HTR-8/SVneo (cell line): ENCODE measurements around the gene PUM1.
A peak's percentile ranks its signal among the peaks of the same experiment; 100 is the strongest.

Experiments
- DNase-seq: peaks from one replicate; pipeline ENCODE4 v3.0.0; 2011; ENCODE audit warnings: low spot score, mixed read lengths; ENCODE audit not compliant: insufficient read length
- FAIRE-seq: peaks from 2 replicates; lab custom pipeline; 2011; peaks lifted over from hg19 to GRCh38; lab: Jason Lieb, UNC

Gene PUM1

DNA sequence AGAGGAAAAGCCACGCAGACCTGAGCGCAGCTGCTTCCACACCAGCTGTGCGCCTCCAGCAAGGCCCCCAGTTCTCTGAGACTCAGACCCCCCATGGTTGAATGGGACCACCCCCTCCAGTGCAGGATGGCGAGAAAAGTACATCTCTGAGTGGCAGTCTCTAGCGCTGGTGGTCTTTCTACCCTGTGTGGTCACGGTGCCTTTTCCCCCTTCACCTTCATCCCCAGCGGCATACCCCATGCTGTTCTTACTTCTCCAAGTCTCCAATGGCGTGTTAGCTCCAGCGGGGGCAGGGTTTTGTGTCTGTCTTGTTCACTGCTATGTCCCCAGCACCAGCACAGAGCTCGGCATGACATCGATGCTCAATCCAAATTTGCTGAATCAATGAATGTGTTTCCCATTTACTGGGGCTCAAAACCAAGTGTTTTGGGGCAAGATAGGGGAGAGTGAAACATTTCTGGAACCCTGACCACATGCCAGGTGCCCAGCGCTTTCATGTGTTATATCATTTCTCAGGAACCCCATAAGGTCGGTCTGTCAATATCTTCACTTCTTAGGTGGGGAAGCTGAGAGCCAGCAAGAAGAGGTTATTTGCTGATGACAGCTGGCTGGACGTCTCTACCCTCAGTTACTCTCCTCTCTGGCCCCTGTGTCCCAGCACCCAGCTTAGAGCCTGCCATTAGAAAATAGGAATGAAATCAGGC is 156.0 kb downstream of the PUM1 start:
- DNase-seq, result no peak
- FAIRE-seq, result no peak

DNA sequence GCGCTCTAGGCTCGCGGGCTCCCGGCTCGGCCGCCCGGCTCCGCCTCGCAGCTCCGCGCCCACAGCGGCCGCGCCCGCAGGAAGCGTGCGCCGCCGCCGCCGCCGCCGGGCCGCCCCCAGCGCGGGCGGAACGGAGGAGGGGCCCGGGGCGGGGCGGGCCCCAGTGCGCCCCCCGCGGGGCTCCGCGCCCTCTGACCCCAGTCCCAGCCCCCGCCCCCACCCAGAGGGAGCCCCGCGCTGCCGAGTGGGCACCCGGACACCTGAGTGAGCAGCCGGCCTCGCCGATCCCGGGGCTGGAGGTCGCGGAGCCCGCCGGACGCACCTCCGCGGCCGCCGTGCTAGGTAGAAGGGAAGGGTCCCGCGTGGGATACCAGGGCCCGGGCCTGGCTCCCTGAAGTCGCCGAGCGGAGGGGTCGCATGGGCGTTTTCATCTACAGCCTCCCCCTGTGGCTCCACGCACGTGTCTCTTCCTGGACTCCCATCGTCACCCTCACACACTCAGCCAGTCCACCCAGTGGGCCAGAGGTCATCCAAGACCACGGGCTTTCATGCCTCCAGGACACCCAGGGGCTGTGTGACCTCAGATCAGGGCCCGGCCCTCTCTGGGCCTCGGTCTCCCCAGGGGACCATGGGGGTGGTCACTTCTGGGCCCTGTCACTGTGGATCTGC is 156.7 kb downstream of the PUM1 start, which contains the start of gene SDC3:
Gene SDC3, minus strand, starts transcription at position 63 of the 669 bp plus-strand sequence. CDS start 172 bp downstream, outside the sequence.
- FAIRE-seq (no peak), DNase-seq (no peak)

DNA sequence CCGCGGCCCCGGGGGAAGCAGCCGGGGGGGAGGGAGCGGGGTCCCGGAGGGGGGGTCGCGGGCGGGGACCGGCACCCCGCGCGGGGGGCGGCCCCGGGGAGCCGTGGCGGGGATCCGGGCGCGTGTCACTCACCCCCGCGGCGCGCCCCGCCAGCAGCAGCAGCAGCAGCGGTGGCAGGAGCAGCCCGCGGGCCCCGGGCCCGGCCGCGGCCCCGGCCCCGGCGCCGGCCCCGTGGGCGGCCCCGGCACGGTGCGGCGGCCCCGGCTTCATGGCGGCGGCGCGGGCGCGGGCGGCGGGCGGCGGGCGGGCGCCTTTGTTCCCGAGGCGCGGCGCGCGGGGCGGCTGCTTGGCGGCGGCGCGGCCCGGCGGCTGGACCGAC is 157.2 kb downstream of the PUM1 start:
- DNase-seq, result no peak
- FAIRE-seq, result no peak

DNA sequence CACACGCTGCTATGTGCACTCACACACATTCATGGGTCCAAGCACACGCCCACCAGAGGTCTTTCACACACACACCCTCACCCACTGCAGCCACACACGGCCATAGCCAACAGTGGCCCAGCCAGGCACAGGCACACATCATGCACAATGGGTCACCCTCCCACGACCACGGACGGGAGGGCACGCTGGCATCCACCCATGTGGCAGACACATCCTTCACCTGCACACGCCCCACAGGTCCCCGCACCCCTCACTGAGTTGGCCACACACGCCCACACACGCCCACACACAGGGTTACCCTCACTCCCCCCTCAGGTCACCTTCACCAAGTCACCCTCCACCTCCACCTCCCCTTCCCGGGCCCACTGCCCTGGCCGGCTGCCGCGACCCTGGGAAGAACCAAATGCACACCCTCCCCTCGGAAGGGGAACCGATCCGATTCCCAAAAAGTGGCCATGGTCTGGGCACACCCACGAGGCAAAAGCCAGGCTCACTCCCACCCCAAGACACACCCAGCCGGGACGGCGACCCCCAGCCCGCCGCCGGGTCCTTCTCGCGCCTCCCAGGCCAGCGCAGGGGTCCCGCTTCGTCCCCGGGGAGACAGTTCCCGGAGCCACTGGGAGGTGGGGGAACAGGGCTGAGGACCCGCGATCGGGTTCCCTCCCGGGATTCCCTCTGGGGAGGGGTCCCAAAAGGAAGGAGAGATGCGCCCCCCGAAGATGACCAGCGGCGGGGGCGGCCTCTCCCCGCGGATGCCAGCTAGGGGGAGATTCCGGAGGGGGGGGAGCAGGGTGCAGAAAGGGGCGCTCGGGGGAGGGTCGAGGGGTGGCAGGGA is 157.8 kb downstream of the PUM1 start:
- DNase-seq (no peak), FAIRE-seq (peak; percentile 42)

GRCh38 chr1:30906631-30907441 is 158.7 kb downstream of the PUM1 start:
- DNase-seq (no peak), FAIRE-seq (no peak)

GRCh38 chr1:30905916-30906620 is 159.4 kb downstream of the PUM1 start:
- no peak for FAIRE-seq
- no peak for DNase-seq

DNA sequence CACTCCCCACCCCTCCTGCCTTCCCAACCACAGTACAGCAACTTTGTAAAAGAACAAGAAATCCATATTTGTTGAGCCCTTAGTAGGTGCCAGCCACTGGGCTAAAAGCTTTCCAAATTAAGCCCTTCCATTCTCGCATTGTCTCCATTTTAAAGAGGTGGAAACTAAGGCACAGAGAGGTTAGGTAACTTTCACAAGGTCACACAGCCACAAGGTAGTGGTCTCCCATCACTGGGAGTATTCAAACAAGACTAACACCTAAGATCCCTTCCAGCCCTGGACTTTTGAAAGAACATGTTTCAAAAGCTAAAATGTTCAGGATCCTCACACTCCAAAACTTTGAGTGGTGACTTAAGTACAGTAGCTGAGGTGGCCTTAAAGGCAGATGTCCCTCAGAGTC is 160.1 kb downstream of the PUM1 start:
- FAIRE-seq (no peak), DNase-seq (no peak)

DNA sequence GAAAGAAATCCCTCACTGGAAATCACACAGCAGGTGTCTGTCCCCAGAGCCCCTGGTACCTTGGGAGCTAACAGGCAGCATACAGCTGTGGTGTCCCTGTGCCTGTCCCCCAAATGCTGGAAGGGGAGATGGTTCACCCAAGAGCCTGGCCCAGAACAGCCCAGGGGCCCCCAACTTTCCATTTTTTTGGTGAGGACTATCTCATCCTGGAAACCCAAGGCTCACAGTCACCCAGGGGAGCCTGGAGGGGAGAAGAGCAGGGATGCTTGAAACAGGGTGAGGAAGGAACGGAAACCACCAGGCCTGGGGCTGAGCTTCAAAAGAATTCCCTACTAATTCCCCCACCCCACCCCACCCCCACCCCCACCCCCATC is 160.6 kb downstream of the PUM1 start:
- no peak for DNase-seq
- no peak for FAIRE-seq

DNA sequence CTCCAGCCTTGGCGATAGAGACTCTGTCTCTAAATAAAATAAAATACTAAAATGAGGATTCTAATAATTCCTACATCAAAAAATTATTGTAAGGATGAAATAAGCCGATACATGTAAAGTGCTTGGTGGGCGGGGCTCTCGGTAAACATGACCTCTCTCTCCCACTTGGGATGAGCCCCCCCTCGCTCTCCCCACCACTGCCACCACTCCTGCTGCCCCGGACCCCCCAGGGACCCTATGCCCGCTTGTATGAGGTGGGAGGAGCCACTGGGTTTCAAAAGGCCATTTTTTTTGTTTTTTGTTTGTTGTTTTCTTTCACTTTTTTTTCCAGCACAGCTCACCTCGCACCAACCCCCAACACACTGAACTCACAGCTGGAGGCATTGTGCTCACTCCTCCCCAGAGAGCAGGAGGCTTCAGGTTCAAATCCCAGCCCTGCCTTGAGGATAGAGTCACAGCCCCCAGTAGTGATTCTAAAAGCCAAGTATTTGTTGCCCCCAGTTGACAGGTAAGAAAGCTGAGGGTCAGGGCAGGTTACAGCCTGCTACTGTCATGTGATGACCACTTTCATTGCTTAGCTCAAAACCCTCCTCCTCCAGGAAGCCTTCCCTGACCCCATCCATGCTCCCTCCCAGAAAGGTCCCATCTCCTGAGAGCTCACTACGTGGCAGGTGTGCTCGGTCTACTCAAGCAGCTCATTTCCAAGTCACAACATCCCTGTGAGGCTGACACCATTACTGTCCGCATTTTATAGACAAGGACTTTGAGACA is 161.1 kb downstream of the PUM1 start:
- FAIRE-seq, result no peak
- DNase-seq, result no peak

DNA sequence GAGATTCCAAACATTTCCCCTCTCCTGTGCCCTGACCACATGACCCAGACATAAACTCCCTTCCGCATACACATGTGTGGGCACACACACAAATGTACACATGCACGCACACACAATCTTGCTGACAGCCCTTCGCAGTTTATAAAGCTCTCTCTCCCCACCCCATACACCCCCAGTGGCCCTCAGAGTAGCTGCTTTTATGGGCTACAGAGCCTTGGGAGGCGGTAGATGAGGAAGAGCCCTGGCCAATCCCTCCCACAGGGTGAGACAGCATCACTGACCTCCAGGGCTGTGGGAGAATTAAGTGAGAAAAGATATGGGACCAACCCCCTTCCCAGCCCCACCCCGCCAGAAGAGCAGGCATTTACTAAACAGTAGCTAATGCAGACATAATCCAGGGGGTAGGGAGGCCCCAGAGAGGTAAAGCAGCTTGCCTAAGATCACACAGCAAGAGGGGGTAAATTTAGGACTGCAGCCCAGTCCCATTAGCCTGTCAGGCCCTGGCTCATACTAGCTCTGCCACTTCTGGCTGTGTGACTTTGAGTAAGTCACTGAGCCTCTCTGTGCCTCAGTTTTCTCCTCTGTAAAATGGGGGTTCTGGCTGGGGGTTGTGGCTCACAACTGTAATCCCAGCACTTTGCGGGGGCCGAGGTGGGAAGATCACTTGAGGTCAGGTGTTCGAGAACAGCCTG is 162.0 kb downstream of the PUM1 start:
- DNase-seq (no peak), FAIRE-seq (no peak)

DNA sequence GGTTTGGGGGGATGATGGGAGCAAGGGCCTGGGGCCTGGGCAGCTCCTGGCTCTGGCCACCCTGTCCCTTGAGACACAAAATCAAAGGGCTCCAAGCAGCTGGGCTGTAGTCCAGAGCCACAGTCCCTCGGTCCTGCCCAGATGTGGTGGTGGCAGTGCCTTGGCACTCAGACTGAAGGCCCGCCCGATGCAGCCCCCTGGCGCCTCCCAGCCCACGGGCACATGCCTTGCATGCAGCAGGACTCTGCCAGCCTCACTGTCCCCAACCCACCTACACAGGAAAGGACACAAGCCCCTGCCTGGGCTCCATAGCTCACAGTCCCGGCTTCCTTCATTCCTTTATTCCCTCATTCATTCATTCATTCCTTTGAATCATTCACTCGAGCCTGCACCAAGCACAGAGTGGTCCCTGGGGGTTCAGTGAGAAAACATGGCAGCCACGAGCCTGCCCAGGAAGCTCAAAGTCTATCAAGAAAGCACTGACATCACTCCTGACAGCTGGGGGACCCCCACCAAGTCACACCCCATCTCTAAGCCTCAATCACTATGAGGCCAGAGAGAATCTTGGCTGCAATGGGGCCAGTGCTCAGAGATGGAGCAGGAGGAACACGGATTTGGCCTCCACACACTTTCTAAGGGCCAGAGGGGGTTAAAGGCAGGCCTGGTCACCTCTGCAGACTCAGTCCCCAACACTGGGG is 162.8 kb downstream of the PUM1 start:
- no peak for FAIRE-seq
- no peak for DNase-seq

GRCh38 chr1:30901798-30902581 is 163.5 kb downstream of the PUM1 start:
- FAIRE-seq, result no peak

GRCh38 chr1:30900931-30901560 is 164.5 kb downstream of the PUM1 start:
- no peak for FAIRE-seq
- no peak for DNase-seq

More at GRCh38 chr1:30901798-30902581, 163.5 kb downstream of the PUM1 start:
- DNase-seq, result no peak

DNA sequence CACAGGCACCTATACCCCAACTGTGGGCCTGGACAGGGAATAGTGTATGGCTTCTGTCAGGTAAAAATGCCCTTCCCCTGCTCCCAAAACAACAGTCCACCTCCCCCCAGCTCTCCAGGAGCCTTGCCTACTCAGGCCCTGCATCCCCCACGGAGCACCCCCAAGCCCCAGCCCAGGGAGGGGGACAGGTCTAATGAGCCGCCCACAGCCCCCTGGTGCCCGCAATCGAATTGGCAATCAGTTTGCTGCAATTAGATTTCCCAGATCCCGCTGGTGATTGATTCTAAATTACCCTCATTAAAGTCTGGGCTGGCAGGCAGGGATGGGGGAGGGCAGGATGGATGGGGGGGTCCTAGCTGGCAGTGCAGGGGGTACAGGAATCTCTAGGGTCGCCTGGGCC is 165.0 kb downstream of the PUM1 start:
- DNase-seq (no peak), FAIRE-seq (no peak)

- FAIRE-seq (peak; percentile 20), DNase-seq (no peak)
These were observed 165.7 kb downstream of the PUM1 start for GRCh38 chr1:30899577-30900389.
